ENCODE data around the gene VWA3A.
A peak's percentile ranks its signal among the peaks of the same experiment; 100 is the strongest.

VWA3A gene

DNA sequence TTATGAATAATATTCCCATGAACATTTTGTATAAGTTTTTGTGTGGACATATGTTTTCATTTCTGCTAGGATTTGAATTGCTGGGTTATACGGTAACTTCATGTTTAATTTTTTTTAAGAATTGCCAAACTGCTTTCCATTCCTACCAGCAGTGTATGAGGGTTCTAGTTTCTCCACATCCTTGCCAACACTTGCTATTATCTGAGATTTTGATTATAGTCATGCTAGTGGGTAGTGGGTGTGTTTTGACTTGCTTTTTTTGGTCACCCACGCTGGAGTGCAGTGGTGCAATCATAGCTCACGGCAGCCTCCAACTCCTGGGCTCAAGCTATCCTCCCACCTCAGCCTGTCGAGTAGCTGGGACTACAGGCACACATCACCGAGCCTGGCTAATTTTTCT is 110.8 kb downstream of the VWA3A start:
- DNase-seq (ENCODE audit: low spot score): no peak

DNA sequence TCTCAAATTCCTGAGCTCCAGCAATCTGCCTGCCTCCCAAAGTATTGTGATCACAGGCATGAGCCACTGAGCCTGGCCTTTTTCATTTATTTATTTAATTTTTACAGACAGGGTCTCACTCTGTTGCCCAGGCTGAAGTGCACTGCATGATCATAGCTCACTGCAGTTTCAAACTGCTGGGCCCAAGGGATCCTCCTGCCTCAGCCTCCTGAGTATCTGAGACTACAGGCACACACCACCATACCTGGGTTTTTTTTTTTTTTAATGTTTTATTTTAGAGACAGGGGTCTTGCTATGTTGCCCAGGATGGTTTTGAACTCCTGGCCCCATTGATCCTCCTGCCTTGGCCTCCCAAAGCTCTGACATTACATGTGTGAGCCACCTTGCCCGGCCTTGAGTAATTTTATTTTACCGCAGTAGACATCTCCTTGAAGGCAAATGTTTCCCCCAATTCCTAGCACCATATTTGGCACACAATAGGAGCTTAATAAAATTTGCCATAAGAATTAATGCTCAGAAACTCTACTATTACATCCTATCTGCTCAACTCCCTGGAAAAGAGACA is 111.8 kb downstream of the VWA3A start:
- no peak for DNase-seq (ENCODE audit: low spot score)

DNA sequence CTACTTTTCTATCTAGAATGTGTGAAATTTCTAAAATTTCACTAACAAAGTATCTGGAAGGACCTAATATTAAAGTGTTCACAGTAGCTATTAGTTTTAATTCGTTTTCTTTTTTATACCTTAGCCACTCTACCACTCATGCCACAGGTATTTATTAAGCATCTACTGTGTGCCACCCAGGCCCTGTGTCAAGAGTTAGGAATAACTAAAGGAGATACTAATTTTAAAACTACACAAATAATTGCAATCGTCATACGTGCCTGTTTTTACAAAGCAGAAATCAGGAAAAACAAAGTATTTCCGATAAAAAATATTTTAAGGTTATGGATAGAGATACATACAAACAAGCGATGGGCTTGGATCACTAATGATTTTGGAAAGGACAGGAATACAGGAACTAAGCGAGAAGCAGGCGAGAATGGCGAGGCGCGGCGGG is 113.3 kb downstream of the VWA3A start:
- no peak for DNase-seq (ENCODE audit: low spot score)

DNA sequence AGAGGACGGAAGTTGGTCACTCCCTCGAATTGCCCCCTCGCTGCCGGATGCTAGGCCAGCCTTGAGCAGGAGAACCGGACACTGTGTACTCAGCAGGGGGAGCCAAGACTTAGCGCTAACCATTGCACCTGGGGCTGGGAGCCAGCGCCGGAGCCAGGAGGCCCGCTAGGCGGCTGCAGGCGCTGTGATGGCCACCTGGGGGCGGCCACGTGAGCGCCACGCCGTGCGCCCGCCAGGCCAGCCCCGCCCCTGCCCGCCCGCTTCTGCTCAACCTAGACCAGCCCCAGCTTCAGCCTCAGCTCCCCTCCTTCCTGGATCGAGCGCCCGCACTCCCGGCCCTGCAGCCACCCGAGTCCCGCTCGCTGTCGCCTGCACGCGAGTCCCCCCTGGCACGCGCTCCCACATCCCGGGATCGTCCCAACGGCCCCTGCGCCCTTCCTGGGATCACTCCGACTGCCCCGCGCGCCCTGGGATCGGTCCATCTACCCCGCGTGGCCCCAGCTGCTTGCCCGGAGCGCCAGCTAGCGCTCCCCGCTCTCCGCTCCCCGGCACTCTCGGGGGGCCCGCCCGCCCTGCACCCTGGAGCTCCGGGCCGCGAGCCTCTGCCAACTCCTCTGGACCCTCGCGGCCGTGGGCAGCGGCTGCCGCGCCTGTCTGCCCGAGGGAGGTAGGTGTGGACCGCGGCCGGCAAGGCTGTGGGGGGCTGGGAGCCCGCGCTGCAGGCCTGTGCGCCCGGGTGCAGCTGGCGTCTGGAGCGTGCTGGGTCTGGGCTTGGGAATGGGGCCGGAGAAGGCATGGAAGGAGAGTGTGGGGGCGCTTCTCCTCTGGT is 113.9 kb downstream of the VWA3A start, which contains the start of gene EEF2K:
TSS of gene EEF2K (plus strand) at position 266 of the 829 bp plus-strand sequence. CDS start 19,452 bp downstream, outside the sequence.
- DNase-seq (ENCODE audit: low spot score): peak; percentile 95

Data from GM03348 (cell line).